AG09309 (cell line): ENCODE results near the gene TRIM2.

Source experiments
- DNase-seq: peaks from one replicate; pipeline ENCODE4 v3.0.0-alpha.2; 2010; ENCODE audit warnings: low read depth
- H3K4me3 ChIP-seq: 2 replicates; pipeline ENCODE4 v1.5.1; 2011; ENCODE audit warnings: mild to moderate bottlenecking, low read depth, low read length, moderate library complexity; ENCODE audit not compliant: control insufficient read depth
- TF ChIP-seq, protein P1 (sequence below): IDR thresholded peaks from 2 replicates; pipeline ENCODE4 v1.5.1; 2011; ENCODE audit warnings: mild to moderate bottlenecking, low read depth, low read length, inconsistent platforms; ENCODE audit not compliant: insufficient read depth, control insufficient read depth; ENCODE audit errors: missing control alignments

TRIM2 gene

DNA sequence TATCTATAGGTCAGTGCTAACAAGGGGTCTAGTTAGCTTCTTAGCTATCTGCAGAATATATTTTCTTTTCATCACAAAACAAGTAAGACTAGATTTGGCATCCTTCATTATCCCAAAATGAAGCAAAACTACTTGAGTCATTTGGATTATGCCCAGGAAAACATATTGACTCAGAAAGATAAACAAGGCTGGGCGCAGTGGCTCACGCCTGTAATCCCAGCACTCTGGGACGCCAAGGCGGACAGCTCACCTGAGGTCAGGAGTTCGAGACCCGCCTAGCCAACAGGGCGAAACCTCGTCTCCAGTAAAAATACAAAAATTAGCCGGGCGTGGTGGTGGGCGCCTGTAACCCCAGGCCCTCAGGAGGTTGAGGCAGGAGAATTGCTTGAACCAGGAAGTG, 122.3 kb downstream of the TRIM2 start:
- TF ChIP-seq, protein P1, sequence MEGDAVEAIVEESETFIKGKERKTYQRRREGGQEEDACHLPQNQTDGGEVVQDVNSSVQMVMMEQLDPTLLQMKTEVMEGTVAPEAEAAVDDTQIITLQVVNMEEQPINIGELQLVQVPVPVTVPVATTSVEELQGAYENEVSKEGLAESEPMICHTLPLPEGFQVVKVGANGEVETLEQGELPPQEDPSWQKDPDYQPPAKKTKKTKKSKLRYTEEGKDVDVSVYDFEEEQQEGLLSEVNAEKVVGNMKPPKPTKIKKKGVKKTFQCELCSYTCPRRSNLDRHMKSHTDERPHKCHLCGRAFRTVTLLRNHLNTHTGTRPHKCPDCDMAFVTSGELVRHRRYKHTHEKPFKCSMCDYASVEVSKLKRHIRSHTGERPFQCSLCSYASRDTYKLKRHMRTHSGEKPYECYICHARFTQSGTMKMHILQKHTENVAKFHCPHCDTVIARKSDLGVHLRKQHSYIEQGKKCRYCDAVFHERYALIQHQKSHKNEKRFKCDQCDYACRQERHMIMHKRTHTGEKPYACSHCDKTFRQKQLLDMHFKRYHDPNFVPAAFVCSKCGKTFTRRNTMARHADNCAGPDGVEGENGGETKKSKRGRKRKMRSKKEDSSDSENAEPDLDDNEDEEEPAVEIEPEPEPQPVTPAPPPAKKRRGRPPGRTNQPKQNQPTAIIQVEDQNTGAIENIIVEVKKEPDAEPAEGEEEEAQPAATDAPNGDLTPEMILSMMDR = no peak
- no peak for DNase-seq

DNA sequence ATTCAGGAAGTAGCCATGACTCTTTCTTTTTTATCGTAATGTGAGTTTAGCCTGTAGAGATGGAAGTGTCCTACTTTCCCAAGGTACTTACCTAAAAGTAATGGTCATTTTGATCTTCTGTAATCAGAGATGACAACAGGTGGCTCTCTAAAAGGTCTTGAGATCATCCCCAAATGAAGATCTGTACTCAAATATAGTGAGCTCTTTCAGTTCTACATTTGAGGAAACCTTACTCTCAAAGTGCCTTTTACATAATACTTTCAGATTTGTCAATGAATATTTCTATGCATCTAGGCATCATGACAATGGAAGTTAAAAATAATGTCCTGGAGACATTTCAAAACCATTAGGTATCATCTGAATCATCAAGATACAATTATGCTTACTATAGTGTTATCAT, 123.0 kb downstream of the TRIM2 start:
- no peak overlapping the region for H3K4me3 ChIP-seq
- TF ChIP-seq, protein P1 = no peak
- DNase-seq = no peak

More for the DNA sequence above, 122.3 kb downstream of the TRIM2 start:
- H3K4me3 ChIP-seq = no peak overlapping the region

DNA sequence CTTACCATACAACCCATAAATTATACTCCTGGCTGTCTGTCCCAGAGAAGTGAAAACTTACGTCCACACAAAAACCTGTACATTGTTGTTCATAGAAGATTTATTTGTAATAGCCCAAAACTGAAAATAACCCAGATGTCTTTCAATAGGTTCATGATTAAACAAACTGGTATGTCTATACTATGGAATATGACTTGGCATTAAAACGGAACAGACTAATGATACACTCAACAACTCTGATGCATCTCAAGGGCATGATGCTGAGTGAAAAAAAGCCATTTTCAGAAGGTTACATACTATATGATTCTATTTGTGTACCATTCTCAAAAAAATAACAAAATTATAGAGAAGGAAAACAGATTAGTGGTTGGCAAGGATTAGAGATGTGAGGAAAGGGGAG, 128.7 kb downstream of the TRIM2 start:
- no peak overlapping the region for H3K4me3 ChIP-seq
- TF ChIP-seq, protein P1 = no peak
- no peak for DNase-seq

DNA sequence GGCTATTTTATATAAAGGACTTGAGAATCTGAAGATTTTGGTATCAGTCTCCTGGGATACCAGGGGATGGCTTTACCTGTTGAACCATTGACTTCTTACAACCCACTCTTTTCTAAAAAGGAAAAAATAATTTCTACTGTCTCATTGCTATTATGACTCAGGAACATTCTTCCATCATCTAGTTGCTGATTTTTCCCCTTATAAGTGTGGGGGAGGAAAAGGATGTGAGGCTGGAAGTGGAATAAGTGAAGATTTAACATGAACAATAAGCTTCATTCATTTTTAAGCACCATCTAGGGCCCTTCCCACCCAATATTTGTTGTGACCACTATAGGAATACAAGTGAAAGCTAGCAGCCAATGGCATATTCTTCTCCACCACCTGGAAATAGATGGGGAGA, 129.6 kb downstream of the TRIM2 start:
- TF ChIP-seq, protein P1 = no peak
- DNase-seq = no peak
- no peak overlapping the region for H3K4me3 ChIP-seq

DNA sequence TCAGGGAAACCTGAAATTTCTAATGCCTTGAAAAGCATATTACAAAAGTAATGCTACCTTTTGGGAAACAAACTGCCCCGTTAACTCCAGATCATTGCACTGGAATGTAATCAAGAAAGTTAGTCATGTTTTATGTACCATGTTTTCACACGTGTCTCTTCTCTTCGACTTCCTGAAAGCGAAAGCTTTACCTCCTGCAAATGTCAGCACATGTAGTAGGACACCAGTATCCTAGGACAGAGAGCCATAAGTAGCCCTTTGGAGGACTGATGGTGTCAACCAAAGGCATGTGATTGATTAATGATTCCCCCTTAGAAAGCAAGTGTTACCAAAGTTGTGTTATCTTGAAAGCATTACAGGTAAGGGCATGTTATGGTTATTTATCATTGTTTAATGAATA, 131.4 kb downstream of the TRIM2 start:
- no peak overlapping the region for H3K4me3 ChIP-seq
- no peak for DNase-seq
- TF ChIP-seq, protein P1 = no peak

DNA sequence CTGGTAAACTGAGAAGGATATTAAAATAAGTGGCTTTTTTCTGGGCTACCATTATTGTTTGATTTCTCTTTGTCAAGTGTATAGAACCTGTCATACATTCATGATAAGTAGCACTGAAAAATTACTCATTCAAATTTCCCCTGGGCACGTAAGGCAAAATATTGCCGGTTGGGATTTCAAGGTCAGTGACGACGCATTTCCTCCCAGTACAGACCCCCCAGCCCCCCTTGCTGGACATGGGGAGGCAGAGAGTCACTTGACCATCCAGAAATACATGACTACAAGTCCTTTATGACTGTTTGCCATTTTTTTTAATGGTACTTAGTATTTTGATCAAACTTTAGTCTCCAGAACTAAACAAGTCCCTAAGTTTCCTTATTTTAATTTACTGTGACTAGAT, 133.4 kb downstream of the TRIM2 start:
- TF ChIP-seq, protein P1 = no peak
- DNase-seq = no peak

DNA sequence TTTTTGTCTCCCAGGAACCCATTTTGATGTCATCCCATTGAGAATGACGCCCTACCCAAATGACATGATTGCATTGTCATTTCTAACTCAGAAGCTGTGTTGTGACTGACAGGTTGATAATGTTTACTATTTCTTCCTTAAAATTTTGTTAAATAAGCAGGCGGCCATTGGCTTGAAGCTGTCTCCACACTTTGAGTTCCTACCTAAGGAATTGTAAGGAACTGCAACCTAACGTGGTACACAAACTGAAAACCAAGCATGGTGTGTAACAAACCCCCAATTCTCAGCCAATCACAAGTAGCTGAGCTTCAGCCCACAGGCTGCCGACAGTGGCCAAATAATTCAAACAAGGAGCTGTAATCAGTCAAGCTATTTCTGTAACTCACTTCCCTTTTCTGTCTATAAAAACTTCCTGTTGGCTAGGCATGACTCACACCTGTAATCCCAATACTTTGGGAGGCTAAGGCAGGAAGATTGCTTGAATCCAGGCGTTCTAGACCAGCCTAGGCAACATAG, 137.4 kb downstream of the TRIM2 start:
- no peak overlapping the region for H3K4me3 ChIP-seq
- no peak for DNase-seq
- TF ChIP-seq, protein P1 = no peak

More for the DNA sequence above, 133.4 kb downstream of the TRIM2 start:
- no peak overlapping the region for H3K4me3 ChIP-seq
